Sigmoid colon (tissue), 7 donors: ENCODE measurements around the gene SORCS2. TPM values are rescaled to one million over a fixed set of nuclear protein-coding genes. Genes with fewer than 3 reads are reported as not detected.

Experiments
- DNase-seq: peaks from one replicate; pipeline ENCODE4 v3.0.0-alpha.2; 2019
- H3K27ac ChIP-seq, 4 donors: fragments of 200-600 bp; sonication (generic); one replicate each; pipeline ENCODE4 v1.5.1; 2016 to 2019; ENCODE audit warnings: mild to moderate bottlenecking in 1 of 4
- H3K27me3 ChIP-seq, 3 donors: fragments of 200-600 bp; sonication (generic); one replicate each; pipeline ENCODE4 v1.5.1; 2019; ENCODE audit warnings: mild to moderate bottlenecking in 1 of 3
- H3K36me3 ChIP-seq, 4 donors: fragments of 200-600 bp; sonication (generic); one replicate each; pipeline ENCODE4 v1.5.1; 2016 to 2019
- H3K4me1 ChIP-seq, 4 donors: fragments of 200-600 bp; sonication (generic); one replicate each; pipeline ENCODE4 v1.5.1; 2017 to 2019
- H3K4me3 ChIP-seq, 4 donors: fragments of 200-600 bp; sonication (generic); one replicate each; pipeline ENCODE4 v1.5.1; 2017 to 2019; ENCODE audit warnings: mild to moderate bottlenecking in 2 of 4, moderate library complexity in 1 of 4
- H3K9me3 ChIP-seq, 4 donors: fragments of 200-600 bp in 3 of 4; sonication (generic) in 3 of 4; one replicate each; pipeline versions ENCODE4 v1.5.1 to v1.6.1; 2013 to 2019
- EP300 ChIP-seq, 4 donors: sonication (generic); formaldehyde crosslinking; IDR thresholded peaks; one replicate each; pipeline ENCODE4 v1.6.1; 2017; ENCODE audit warnings: antibody characterized with exemption in 4 of 4
- POLR2A ChIP-seq, 2 donors: fragments of 450-650 bp; IDR thresholded peaks; one replicate each; pipeline ENCODE4 v1.6.1; 2016; ENCODE audit warnings: antibody characterized with exemption in 2 of 2, mild to moderate bottlenecking in 2 of 2, moderate library complexity in 2 of 2
- POLR2AphosphoS5 ChIP-seq, 4 donors: sonication (generic); formaldehyde crosslinking; IDR thresholded peaks; one replicate each; pipeline ENCODE4 v1.6.1; 2017; ENCODE audit warnings: antibody characterized with exemption in 4 of 4
- WGBS, 2 donors: extraction: QIAGEN DNeasy Blood & Tissue Kit; methylation state at CpG; one replicate each; pipeline ENCODE4 v1.1.7; 2013; 5-methylcytosine and 5-hydroxymethylcytosine counted together
- intact Hi-C: fragments of 100-400 bp; cut with DNase I; formaldehyde crosslinking; loops from one replicate; pipeline ENCODE4 v1.15.1; 2023
- polyA plus RNA-seq, 3 donors: library from polyadenylated mRNA; stranded (reverse); fragments of 200-250 nt; gene quantifications; one replicate each; pipeline ENCODE4 v1.2.3, GENCODE V29; 2013
- total RNA-seq, 4 donors: library from RNA; depleted of rRNA; stranded (reverse); fragments of >200 nt; gene quantifications; one replicate each; pipeline ENCODE4 v1.1.0, GENCODE V29; 2016
- TF ChIP-seq, protein P1 (sequence below), 4 experiments: fragments of 450-650 bp in 3 of 4; fragments of 200-600 bp in 1 of 4; IDR thresholded peaks; one replicate each; pipeline ENCODE4 v1.5.1; 2016 to 2019; ENCODE audit warnings: antibody characterized with exemption in 4 of 4, mild to moderate bottlenecking in 3 of 4, moderate library complexity in 2 of 4
- donor health status: healthy with polysubstance abuse.
- donor health status: Bipolar disorder and iron deficiency.
- donor health status: healthy.

SORCS2 gene
- total and polyA plus RNA-seq, 7 donors: 1.8 to 6.4 (median 3.9) TPM; not detected in 2

DNA sequence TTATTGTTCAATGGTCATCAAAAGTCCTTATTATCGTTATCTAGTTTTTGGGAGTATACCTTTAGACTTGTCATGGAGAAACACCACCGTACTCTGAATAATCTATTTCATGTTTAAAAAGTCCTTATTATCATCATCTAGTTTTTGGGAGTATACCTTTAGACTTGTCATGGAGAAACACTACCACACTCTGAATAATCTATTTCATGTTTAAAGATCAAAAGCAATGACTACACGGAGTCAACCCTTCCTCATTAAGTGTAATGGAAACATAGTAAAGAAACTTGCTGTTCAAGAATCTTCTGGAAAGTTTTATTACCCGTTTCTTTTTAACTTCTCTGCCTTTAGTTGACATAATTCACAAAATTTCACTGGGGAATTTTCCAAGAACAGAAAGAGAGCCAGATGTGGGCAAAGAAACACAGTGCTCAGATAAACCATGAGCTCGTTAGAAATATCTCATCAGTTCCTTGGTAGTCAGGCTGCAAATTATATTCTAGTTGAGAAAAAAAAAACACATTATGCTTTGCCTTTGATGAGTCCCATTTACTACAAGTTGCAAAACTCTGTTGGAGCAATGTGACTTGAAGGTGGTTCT, 588.5 kb downstream of the SORCS2 start:
- H3K4me1 ChIP-seq: peaks cover 0 to 57% (median 45%) of the 10 kb centered on the region in 4 donors
- no peak for DNase-seq
- 76 to 81% methylated on average over 5 of the region's 5 CpGs for WGBS, 2 donors
- intact Hi-C loops: no loop called here
- H3K4me3 ChIP-seq: no peak overlapping the region
- H3K27me3 ChIP-seq: no peaks in the 10 kb centered on the region
- no peaks in the 10 kb centered on the region for H3K9me3 ChIP-seq
- TF ChIP-seq POLR2AphosphoS5 (IDR thresholded peaks at IDR 0.05) (no peak), EP300 (IDR thresholded peaks at IDR 0.05) (no peak), POLR2A (IDR thresholded peaks at IDR 0.05) (no peak)
- TF ChIP-seq, protein P1, sequence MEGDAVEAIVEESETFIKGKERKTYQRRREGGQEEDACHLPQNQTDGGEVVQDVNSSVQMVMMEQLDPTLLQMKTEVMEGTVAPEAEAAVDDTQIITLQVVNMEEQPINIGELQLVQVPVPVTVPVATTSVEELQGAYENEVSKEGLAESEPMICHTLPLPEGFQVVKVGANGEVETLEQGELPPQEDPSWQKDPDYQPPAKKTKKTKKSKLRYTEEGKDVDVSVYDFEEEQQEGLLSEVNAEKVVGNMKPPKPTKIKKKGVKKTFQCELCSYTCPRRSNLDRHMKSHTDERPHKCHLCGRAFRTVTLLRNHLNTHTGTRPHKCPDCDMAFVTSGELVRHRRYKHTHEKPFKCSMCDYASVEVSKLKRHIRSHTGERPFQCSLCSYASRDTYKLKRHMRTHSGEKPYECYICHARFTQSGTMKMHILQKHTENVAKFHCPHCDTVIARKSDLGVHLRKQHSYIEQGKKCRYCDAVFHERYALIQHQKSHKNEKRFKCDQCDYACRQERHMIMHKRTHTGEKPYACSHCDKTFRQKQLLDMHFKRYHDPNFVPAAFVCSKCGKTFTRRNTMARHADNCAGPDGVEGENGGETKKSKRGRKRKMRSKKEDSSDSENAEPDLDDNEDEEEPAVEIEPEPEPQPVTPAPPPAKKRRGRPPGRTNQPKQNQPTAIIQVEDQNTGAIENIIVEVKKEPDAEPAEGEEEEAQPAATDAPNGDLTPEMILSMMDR (IDR thresholded peaks at IDR 0.05): no peak
- peaks cover 0 to 47% (median 16%) of the 10 kb centered on the region in 4 donors for H3K36me3 ChIP-seq
- H3K27ac ChIP-seq: peak overlapping the region in 3 of 4 donors; percentile 10 to 73 (median 48)

DNA sequence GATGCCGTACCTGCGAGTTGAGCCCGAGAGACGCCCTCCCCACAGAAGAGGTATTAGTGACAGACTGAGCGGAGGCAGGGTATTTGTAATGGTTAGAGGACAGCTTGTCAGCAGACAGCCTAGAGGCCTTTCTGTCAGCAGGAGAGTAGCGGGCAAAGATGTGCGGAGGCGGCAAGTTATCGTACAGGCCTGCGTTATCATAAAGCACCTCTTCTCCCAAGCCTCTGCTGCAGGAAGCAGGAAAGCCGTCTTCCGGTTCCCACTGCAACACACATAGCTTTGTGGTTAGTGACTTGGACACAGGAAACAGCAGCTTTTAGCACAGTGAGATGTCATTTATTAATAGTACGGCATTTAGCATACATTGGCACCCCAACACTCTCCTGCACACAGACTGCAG, 589.0 kb downstream of the SORCS2 start:
- no peak overlapping the region for H3K4me3 ChIP-seq
- DNase-seq: peak; percentile 62
- intact Hi-C loops: no loop called here
- no peaks in the 10 kb centered on the region for H3K9me3 ChIP-seq
- TF ChIP-seq, protein P1 (IDR thresholded peaks at IDR 0.05): no peak
- TF ChIP-seq POLR2AphosphoS5 (IDR thresholded peaks at IDR 0.05): no peak
- TF ChIP-seq POLR2A (IDR thresholded peaks at IDR 0.05): no peak
- TF ChIP-seq EP300 (IDR thresholded peaks at IDR 0.05): no peak
- H3K27me3 ChIP-seq: no peaks in the 10 kb centered on the region
- 52 to 89% methylated on average over 13 of the region's 13 CpGs for WGBS, 2 donors
- H3K4me1 ChIP-seq: peaks cover 0 to 57% (median 45%) of the 10 kb centered on the region in 4 donors
- H3K36me3 ChIP-seq: peaks cover 0 to 46% (median 15%) of the 10 kb centered on the region in 4 donors
- H3K27ac ChIP-seq: peak overlapping the region in 3 of 4 donors; percentile 10 to 73 (median 48)

DNA sequence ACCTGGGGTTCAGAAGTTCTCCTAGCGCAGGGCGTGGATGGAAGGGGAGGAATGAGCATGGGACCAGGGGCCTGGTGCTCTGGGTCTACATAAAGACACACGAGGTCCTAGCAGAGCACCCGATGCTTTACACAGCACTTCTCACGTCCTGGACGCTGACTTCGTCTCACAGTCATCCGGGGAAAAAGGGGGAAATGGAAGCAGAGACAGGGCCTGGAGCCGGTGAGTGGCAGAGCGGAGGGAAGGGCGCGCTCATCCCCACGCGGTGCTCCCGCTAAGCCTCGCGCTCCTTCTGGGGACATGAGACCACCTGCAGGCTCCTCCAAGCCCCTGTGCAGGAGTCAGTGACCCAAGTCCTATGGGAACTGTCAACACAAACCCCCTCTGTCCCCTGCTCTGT, 589.7 kb downstream of the SORCS2 start:
- peaks cover 0 to 39% (median 14%) of the 10 kb centered on the region in 4 donors for H3K36me3 ChIP-seq
- no peak overlapping the region for H3K4me3 ChIP-seq
- H3K27me3 ChIP-seq: no peaks in the 10 kb centered on the region
- H3K4me1 ChIP-seq: peaks cover 0 to 57% (median 45%) of the 10 kb centered on the region in 4 donors
- no peak for TF ChIP-seq EP300 (IDR thresholded peaks at IDR 0.05)
- TF ChIP-seq, protein P1 (IDR thresholded peaks at IDR 0.05): no peak
- WGBS, 2 donors: 89 to 92% methylated on average over 17 of the region's 17 CpGs
- intact Hi-C loops: no loop called here
- H3K9me3 ChIP-seq: no peaks in the 10 kb centered on the region
- H3K27ac ChIP-seq: peak overlapping the region; percentile 2 to 58 (median 36)
- peak; percentile 50 for DNase-seq

DNA sequence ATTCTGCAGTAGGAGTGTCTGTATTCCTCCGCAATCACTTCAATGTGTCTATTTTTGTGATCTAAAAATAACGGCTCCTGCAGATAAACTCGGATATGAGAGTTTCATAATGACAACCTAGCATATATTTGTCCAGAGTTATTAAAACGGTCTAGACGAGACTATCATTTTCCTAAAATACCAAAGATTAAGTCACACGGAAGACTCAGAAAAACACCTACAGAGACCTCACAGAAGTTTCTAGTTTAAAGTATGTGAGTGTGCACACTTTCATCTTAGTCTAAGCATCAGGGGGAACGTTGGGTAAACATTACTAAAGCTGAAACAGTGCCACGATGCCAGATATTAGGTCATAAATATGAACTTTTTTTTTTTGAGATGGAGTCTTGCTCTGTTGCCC, 590.4 kb downstream of the SORCS2 start:
- Histone ChIP-seq H3K27me3 (no peaks in the 10 kb centered on the region), H3K36me3 (peaks cover 0 to 36% (median 8%) of the 10 kb centered on the region in 4 donors), H3K4me3 (no peak overlapping the region), H3K4me1 (peaks cover 0 to 57% (median 45%) of the 10 kb centered on the region in 4 donors), H3K27ac (peak overlapping the region in 3 of 4 donors; percentile 2 to 58 (median 48)), H3K9me3 (no peaks in the 10 kb centered on the region)
- WGBS, 2 donors: 70 to 71% methylated on average over 8 of the region's 8 CpGs
- intact Hi-C loops: no loop called here
- TF ChIP-seq EP300 (IDR thresholded peaks at IDR 0.05) (no peak), POLR2A (IDR thresholded peaks at IDR 0.05) (no peak)
- TF ChIP-seq, protein P1 (IDR thresholded peaks at IDR 0.05): no peak
- no peak for DNase-seq
